Posterior vena cava (tissue), 2 donors: ENCODE measurements around the gene NAA16. TPM values are rescaled to one million over a fixed set of nuclear protein-coding genes. Genes with fewer than 3 reads are reported as not detected.

Experiments used
- DNase-seq: peaks from one replicate; pipeline ENCODE4 v3.0.0-alpha.2; 2020; ENCODE audit warnings: low spot score
- intact Hi-C, 2 donors: fragments of 100-400 bp; cut with DNase I; formaldehyde crosslinking; loops; one replicate each; pipeline versions ENCODE4 v1.14.1 to v1.14.2; 2022 to 2023
- total RNA-seq, 2 donors: library from RNA; stranded (reverse); fragmentation: NEBNext Ultra II Directional; extraction: Animal tissue kit (Norgen Biotek cat#: 25700); gene quantifications; one replicate each; pipeline ENCODE4 v1.2.1, GENCODE V29; 2021
- donor health status: DM: yes; HTN: yes; CAD: no.
- donor health status: DM: yes; HTN: yes; CAD: no.

The NAA16 gene
- total RNA-seq, 2 donors from 2014 or later, result 15.8 to 17.2 TPM

GRCh38 chr13:41426047-41426446, 115.0 kb downstream of the NAA16 start:
- no peak for DNase-seq
- intact Hi-C loops, result no loop called here

Other genes starting within 250 kb of the NAA16 start
- 10 to 100 TPM; 12.6 to 12.9 TPM for gene WBP4, start 249.8 kb upstream of the NAA16 start, total RNA-seq
- 1 to 10 TPM; 6.0 to 6.9 TPM for gene KBTBD6, start 178.5 kb upstream of the NAA16 start, total RNA-seq
- 1 to 10 TPM; 4.6 to 5.9 TPM for gene KBTBD7, start 116.7 kb upstream of the NAA16 start, total RNA-seq
- 10 to 100 TPM; 10.0 to 10.8 TPM for gene MTRF1, start 47.7 kb upstream of the NAA16 start, total RNA-seq
- 10 to 100 TPM; 29.6 to 68.3 TPM for gene RGCC, start 146.3 kb downstream of the NAA16 start, total RNA-seq